K562 (cell line): Measurements from ENCODE around the gene ELOVL7. TPM values are rescaled to one million over a fixed set of nuclear protein-coding genes. Genes with fewer than 3 reads are reported as not detected.

ENCODE experiments used
- ARID3A ChIP-seq: IDR thresholded peaks from 2 replicates; pipeline ENCODE4 v1.6.1; 2012; ENCODE audit warnings: low read depth, low read length, improper control_type of control experiment, borderline replicate concordance
- CBX2 ChIP-seq: fragments of 200-600 bp; sonication (generic); IDR thresholded peaks from one replicate; pipeline ENCODE4 v1.6.1; 2012; ENCODE audit warnings: mild to moderate bottlenecking, low read length, inconsistent platforms; ENCODE audit not compliant: insufficient read depth, poor library complexity, severe bottlenecking
- CREBBP ChIP-seq: IDR thresholded peaks from one replicate; pipeline ENCODE4 v1.6.1; 2012; ENCODE audit warnings: low read depth, mild to moderate bottlenecking, control low read depth, inconsistent platforms, low read length
- EHMT2 ChIP-seq: fragments of 450-650 bp; IDR thresholded peaks from 2 replicates; pipeline ENCODE4 v1.6.1; 2018; ENCODE audit warnings: antibody characterized with exemption
- GTF2F1 ChIP-seq: IDR thresholded peaks from 2 replicates; pipeline ENCODE4 v1.6.1; 2011; ENCODE audit warnings: low read depth, low read length, improper control_type of control experiment
- HOXB6 ChIP-seq: fragments of 250-450 bp; sonication (Bioruptor Pico); IDR thresholded peaks from 2 replicates; pipeline ENCODE4 v1.5.1; 2022; ENCODE audit warnings: mild to moderate bottlenecking, borderline replicate concordance
- JUN ChIP-seq, 2 experiments: sonication (generic) in 1 of 2; formaldehyde crosslinking in 1 of 2; IDR thresholded peaks; 2 replicates each; pipeline versions ENCODE4 v1.6.1 to v1.8.0; 2012 to 2022; ENCODE audit warnings: borderline replicate concordance in 2 of 2, mild to moderate bottlenecking in 2 of 2, improper control_type of control experiment in 1 of 2, low read depth in 1 of 2, low read length in 1 of 2, missing genetic modification reagents in 1 of 2
- KDM5B ChIP-seq: fragments of 200-600 bp; sonication (generic); IDR thresholded peaks from 2 replicates; pipeline ENCODE4 v1.6.1; 2012; ENCODE audit warnings: low read depth, mild to moderate bottlenecking, moderate library complexity, low read length, control low read depth, inconsistent platforms; ENCODE audit not compliant: insufficient replicate concordance
- MEIS2 ChIP-seq: fragments of 450-650 bp; IDR thresholded peaks from 2 replicates; pipeline ENCODE4 v1.6.1; 2014; ENCODE audit warnings: mild to moderate bottlenecking; ENCODE audit not compliant: partially characterized antibody
- NELFE ChIP-seq: IDR thresholded peaks from 2 replicates; pipeline ENCODE4 v1.6.1; 2011; ENCODE audit warnings: mild to moderate bottlenecking; ENCODE audit not compliant: insufficient read depth, insufficient read length
- NFRKB ChIP-seq: fragments of 450-650 bp; IDR thresholded peaks from 2 replicates; pipeline ENCODE4 v1.6.1; 2016; ENCODE audit warnings: low read depth
- NR1H2 ChIP-seq: sonication (generic); formaldehyde crosslinking; IDR thresholded peaks from 2 replicates; pipeline ENCODE4 v1.4.0; 2020; ENCODE audit warnings: mild to moderate bottlenecking, missing genetic modification reagents
- SETDB1 ChIP-seq: IDR thresholded peaks from one replicate; pipeline ENCODE4 v1.6.1; 2012; ENCODE audit warnings: low read length, control low read depth, inconsistent platforms
- XRCC4 ChIP-seq: IDR thresholded peaks from one replicate; pipeline ENCODE4 v1.6.1; 2011; ENCODE audit not compliant: insufficient read depth, insufficient read length; ENCODE audit errors: extremely low read depth
- ZNF740 ChIP-seq, 3 experiments: fragments of 200-800 bp in 1 of 3; sonication (Bioruptor generic) in 1 of 3; sonication (generic) in 1 of 3; formaldehyde crosslinking in 1 of 3; IDR thresholded peaks; 2 replicates each; pipeline versions ENCODE4 v1.6.1 to v1.8.0; 2016 to 2022; ENCODE audit warnings: mild to moderate bottlenecking in 2 of 3, missing compliant biosample characterization in 2 of 3, missing genetic modification characterization in 2 of 3, missing genetic modification reagents in 1 of 3
- polyA plus RNA-seq, 8 experiments: library from polyadenylated mRNA; depleted of rRNA in 4 of 8; stranded (reverse) in 5 of 8; unstranded in 3 of 8; fragments of >200 nt; fragmentation: Nextera tagmentation in 2 of 8; fragmentation: Illumina TruSeq in 1 of 8; extraction: Ambion mirVana in 2 of 8; extraction: Trizol in 1 of 8; gene quantifications; 2 replicates each; pipeline versions ENCODE4 v1.2.1 to v1.2.3, GENCODE V29; 2011 to 2014; ENCODE audit warnings: inconsistent platforms in 1 of 8, missing spikeins in 1 of 8
- total RNA-seq, 7 experiments: library from RNA; depleted of rRNA in 6 of 7; stranded (reverse); fragments of >200 nt in 6 of 7; fragmentation: Illumina TruSeq in 2 of 7; extraction: Trizol in 2 of 7; gene quantifications; 2 replicates each; pipeline versions ENCODE4 v1.2.1 to v1.2.3, GENCODE V29; 2011 to 2021; ENCODE audit warnings: low replicate concordance in 1 of 7
- TF ChIP-seq, protein P1 (sequence below), 2 experiments: IDR thresholded peaks in 1 of 2; conservative IDR thresholded peaks in 1 of 2; 2 replicates each; pipeline ENCODE4 v1.6.1; 2016; ENCODE audit warnings: low read depth in 2 of 2, mild to moderate bottlenecking in 1 of 2, missing compliant biosample characterization in 1 of 2, missing genetic modification characterization in 1 of 2, moderate library complexity in 1 of 2
- TF ChIP-seq, protein P2 (sequence below): fragments of 450-650 bp; conservative IDR thresholded peaks from 2 replicates; pipeline ENCODE4 v1.6.1; 2016; ENCODE audit warnings: missing genetic modification characterization, low read depth, mild to moderate bottlenecking, missing compliant biosample characterization, moderate library complexity

ELOVL7 gene
- total and polyA plus RNA-seq, 9 of the 15 experiments (the other 6 are each of a cell fraction or from before 2014, with no cell fraction given): 4.5 to 12.3 (median 6.9) TPM

GRCh38 chr5:60843936-60844905 lies at the start of gene ELOVL7 (continued):
- TF ChIP-seq NR1H2 (no peak), GTF2F1 (no peak), EHMT2 (no peak), HOXB6 (no peak), JUN (IDR thresholded peaks at IDR 0.05; ENCODE audit: borderline replicate concordance, low read depth, low read length) (peak; percentile 62; the same call in 1 of the 2 replicates), JUN (CRISPR knock-in tag; IDR thresholded peaks at IDR 0.05; ENCODE audit: borderline replicate concordance) (no peak), KDM5B (no peak), NFRKB (no peak), XRCC4 (no peak), MEIS2 (no peak), SETDB1 (no peak), ZNF740 (CRISPR knock-in tag; IDR thresholded peaks at IDR 0.05) (no peak), ZNF740 (tag; IDR thresholded peaks at IDR 0.05) (no peak), ARID3A (no peak), CREBBP (no peak), NELFE (no peak), CBX2 (no peak)
- TF ChIP-seq, protein P1, sequence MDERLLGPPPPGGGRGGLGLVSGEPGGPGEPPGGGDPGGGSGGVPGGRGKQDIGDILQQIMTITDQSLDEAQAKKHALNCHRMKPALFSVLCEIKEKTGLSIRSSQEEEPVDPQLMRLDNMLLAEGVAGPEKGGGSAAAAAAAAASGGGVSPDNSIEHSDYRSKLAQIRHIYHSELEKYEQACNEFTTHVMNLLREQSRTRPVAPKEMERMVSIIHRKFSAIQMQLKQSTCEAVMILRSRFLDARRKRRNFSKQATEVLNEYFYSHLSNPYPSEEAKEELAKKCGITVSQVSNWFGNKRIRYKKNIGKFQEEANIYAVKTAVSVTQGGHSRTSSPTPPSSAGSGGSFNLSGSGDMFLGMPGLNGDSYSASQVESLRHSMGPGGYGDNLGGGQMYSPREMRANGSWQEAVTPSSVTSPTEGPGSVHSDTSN (CRISPR knock-in tag; IDR thresholded peaks at IDR 0.05; ENCODE audit: low read depth): no peak
- TF ChIP-seq, protein P1 (tag; conservative IDR thresholded peaks at IDR 0.05; ENCODE audit: low read depth): no peak
- TF ChIP-seq, protein P2, sequence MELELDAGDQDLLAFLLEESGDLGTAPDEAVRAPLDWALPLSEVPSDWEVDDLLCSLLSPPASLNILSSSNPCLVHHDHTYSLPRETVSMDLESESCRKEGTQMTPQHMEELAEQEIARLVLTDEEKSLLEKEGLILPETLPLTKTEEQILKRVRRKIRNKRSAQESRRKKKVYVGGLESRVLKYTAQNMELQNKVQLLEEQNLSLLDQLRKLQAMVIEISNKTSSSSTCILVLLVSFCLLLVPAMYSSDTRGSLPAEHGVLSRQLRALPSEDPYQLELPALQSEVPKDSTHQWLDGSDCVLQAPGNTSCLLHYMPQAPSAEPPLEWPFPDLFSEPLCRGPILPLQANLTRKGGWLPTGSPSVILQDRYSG (tag): no peak
